Stimulated activated CD8-positive, alpha-beta memory T cell treated with anti-CD3 and anti-CD28 coated beads, Interleukin-4, amount 100 ng/mL, for 48 hours (primary cell): Measurements from ENCODE around the gene CALN1.
"Not testable (repeated sequence)": the region's sequence is repeated elsewhere in the genome, so short reads cannot be mapped to it uniquely, and the experiment has no call there.

Source experiments
- DNase-seq: peaks from one replicate; pipeline ENCODE4 v3.0.0-alpha.2; 2020

Gene CALN1

DNA sequence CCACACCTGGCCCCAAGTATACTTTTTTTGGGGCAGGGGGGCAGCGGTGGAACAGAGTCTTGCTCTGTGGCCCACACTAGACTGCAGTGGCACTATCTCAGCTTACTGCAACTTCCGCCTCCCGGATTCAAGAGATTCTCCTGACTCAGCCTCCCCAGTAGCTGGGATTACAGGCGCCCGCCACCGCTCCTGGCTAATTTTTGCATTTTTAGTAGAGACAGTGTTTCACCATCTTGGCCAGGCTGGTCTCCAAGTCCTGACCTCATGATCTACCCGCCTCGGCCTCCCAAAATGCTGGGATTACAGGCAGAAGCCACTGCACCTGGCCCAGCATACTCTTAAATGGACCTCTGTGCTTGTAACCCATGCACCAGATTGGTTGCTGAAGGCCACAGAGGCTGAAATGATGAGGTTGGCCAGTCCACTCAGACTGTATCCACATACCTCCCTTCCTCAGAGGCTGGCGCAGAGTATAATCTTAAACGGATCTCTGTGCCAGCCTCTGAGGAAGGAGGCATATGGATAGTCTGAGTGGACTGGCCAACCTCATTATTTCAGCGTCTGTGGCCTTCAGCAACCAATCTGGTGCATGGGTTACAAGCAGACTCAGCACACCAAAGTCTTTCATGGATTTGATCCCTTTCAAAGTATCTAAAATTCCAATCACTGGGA lies 3.0 kb downstream of the CALN1 start:
- DNase-seq: no peak

DNA sequence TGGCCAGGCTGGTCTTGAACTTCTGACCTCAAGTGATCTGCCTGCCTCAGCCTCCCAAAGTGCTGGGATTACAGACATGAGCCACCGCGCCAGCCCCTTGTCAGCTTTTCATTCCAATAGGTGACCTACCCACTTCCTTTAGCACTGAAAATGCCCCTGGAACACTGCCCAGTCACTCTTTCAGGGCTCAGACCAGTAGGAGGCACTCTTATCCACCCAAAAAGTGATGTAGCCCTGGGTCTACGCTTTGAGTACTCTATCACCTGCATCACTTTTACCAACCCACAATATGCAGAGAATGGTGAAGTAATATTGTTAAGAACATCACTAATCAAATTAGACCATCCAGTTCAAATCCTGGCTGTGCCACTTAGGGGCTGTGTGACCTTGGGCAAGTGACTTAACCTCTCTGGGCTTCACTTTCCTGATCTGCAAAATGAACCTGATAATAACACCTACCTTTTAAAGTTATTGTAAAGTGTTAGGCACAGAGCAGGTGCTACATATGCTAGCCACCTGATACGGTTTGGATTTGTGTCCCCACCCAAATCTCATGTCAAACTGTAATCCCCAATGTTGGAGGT lies 5.2 kb downstream of the CALN1 start:
- no peak for DNase-seq

DNA sequence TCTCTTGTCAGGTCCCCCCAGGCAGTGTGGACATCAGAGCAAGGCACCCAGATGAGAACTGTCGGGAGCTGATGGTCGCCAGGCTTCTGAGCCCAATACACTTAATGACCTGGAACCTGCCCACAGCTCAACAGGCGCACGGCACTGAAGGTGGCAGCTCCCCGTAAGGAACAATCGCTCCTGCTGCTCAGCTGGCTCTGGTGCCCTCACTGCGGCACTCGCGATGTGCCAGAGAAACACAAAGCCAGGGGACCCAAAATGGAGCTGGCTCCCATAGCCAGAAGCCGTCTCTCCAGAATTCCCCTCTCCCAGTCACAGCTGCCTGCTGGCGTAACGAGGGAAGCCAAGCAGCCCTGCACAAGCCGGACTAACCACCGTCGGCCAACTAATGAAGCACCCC lies 6.3 kb downstream of the CALN1 start:
- no peak for DNase-seq

DNA sequence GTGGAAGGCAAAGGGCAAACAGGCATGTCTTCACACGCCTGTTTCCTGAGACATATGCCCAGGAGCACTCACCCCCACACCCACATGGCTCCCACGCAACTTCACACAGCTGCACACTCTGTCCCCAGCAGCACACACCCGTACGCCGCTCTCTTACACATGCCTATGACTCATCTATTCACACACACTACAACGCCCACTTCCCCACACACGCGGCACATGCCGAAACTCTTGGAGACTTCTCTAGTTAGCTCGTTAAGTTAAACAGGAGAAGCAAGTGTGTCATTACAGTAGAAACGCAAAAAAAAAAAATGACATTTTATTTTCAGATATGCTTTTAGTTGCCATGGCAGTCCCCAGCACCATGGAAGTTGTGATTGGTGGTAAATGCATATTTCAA lies 6.7 kb downstream of the CALN1 start:
- no peak for DNase-seq

DNA sequence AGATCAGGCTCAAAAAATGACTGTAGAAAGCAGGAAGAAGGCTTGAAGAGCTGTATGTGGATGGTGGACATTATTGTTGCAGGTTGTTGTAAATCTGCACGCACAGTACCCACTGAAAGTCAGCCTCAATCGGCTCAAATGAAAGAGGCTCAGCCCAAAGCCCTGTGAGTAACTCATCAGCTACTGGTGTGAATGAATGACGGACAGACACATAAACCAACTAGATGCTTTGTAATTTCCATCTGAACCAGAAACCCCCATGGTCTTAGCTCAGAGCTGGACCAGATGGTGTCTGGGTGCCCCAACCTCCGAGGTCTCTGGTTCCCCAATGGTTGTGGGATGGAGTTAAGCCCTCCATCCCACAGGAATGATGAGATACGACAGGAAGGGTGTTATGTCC lies 7.4 kb downstream of the CALN1 start:
- DNase-seq: no peak

DNA sequence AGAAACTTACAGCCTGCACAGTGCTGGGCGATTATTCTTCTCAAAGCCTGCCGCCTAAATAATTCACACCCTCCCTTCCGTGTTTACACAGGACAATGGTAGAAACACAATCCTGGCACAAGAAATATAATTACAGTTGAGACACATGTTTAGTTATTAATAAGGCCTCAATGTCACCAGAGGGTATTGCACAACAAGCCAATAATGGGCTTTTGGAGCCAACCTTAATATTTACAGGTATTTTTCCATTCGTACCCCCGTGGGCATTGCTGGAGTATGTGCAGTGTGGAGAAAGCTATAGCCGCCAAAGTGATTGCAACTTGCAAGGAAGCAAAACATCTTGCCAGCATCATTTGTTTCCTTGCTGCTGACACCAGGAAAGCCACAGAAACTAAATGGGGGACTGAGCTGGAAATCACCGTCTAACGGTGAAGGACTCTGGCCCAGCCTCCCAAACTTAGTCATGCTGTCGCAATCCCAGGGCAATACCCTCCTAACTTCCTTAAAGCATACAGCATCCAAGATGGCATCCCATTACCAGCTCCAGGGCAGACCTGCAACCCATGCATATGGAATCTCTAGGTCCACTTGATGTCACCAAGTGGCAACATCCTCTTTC lies 8.6 kb downstream of the CALN1 start:
- no peak for DNase-seq

DNA sequence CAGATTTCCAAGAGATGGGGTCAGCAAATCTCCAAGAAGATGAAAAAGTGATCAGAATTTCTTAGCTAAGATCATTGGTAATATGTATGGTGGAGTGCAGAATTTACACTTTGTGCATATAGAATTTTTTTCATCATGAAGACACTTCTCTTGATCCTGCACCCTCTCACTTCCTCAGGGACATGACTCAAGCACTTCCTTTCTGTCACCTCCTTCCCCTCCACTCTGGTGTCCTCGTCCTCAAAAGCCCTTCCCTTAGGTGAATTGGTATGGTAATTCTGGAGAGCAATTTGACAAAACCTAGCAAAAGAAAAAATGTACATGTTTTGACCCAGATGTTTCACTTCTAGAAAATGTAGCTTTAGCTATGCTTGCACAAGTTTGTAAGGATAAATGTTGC lies 18.1 kb downstream of the CALN1 start:
- DNase-seq: no peak

DNA sequence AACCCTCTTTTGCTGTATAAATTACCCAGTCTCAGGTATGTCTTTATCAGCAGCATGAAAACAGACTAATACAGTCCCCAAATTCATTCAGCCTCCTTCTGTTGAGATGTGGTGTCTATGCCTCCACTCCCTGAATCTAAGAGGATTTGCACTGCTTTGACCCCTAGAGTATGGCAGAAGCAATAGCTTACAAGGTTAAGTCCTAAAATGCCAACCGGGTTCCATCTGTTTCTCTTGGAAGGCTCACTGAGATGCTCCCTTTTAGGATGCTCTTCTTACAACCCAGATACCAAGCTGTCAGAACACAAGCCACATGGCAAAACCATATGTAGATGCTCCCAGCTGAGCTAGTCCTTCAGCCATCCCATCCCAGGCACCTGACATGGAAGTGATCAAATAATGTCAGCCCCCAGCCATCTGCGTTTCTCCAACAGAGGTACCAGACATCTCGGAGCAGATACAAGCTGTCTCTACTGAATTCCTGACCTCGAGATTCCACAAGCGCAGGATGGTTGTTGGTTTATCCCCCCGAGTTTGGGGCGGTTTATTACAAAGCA lies 20.2 kb downstream of the CALN1 start:
- DNase-seq: no peak

DNA sequence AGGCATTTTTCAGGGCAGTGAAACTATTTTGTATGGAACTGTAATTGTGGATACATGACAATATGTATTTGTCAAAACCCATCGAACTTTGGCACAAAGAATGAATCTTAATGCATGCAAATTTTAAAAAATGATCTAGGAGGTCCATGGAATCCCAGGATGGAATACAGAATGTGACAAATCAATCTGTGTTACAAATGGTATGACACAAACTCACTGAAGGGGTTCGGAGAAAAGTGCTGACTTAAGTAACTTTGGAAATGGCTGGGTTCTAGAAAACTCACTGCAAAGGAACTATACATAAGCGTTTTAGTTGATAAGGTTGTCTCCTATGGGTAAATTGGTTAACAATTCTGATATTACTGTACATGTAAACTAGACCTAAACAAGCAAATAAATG lies 26.0 kb downstream of the CALN1 start:
- no peak for DNase-seq

DNA sequence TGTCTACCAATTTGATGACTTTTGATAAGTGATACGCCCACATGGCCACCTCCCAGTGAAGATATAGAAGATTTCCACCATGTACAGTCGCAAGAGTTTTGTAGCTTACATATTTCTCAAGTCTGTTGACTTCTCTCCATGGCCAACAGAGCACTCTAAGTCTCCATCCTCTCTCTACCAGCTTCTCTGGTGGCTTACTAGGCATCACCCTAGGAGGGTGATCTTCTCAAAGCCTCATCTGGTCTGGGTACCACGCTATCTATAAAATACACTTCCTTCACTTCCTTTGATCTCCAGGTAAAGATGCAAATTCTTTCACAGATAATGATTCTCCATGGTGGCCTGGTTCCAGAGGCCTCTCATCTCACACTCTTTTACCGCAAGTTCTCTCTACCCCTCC lies 49.9 kb downstream of the CALN1 start:
- DNase-seq: no peak

DNA sequence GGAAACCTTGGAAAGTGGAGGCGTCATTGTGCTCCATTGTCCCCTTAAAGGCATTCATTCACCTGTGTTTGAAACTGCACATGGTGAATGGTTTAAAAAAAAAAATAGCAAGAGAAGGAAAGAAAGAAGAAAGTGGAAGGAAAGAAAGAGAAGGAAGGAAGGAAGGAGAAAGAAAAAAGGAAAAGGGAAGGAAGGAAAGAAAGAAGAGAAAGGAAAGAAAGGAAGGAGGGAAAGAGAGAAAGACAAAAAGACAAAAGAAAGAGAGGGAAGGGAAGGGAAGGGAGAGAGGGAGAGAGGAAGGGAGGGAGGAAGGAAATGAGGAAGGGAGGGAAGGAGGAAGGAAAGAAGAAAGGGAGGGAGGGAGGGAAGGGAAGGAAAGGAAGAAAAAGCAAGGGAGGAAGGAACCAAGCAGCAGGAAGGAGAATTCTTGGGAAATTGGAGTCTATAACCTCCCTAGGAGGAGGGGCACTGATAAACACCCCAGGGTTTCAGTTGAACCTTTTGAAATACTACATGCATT lies 66.9 kb downstream of the CALN1 start:
- no peak for DNase-seq

DNA sequence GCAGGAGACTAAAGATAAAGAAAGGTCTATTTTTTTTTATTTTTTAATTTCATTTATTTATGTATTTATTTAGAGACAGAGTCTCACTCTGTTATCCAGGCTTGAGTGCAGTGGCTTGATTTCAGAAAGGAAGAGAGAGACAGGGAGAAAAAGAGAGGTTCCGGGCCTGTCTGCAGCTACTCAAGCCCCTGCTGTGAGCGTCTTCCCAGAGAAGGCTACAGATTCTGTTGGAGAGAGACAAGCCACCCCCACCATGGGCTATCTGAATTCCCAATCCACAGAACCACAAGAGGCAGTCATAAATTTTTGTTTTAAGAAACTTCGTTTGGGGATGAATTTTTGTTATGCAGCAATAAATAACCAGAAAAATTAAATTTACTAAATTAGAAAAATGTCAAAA lies 68.1 kb downstream of the CALN1 start:
- DNase-seq: no peak

DNA sequence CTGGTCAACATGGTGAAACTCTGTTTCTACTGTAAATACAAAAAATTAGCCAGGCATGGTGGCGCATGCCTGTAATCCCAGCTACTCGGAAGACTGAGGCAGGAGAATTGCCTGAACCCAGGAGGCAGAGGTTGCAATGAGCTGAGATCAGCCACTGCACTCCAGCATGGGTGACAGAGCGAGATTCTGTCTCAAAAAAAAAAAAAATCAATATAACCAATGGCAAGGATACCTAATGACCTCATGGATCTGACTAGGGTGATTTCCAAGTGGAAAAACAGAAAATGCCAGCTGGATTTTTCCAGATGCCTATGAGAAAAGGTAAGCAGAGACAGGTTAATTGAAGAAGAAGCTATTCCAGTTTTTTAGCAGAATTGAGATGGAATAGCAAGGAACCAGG lies 68.8 kb downstream of the CALN1 start:
- not testable (repeated sequence) for DNase-seq

DNA sequence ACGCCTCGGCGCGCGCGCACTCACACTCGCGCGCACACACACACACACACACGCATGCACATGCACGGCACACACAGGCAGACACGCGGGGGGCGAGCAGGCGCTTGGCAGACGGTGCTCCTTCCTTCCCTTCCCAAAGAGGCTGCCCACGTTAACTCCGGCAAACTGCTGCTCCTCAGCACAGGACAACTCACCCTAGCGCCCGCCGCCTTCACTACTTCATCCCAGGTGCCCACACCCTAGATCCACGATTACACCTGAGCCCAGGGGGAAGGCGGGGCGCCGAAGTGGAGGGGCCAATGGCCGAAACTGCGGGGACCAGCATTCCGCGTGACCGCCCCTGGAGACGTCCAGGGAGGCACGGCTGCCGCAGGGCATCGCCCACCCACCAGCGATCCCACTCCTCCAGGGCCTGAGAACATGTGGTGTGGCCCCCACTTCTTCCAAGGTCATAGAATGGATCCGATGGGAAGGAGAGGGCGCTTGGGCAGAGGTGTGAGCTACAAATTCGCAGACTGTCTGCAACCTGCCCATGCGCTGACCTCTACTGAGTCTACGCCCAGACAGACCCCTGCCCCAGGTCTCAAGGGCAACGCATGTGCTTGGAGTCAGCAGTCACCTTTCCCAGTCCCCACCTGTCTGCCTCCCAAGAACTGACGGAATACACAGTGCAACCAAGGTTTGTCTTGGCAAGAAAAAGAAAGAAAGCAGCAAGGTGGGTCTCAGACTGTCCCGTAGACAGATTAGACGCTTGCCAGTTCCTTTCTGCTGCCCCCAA lies 74.6 kb downstream of the CALN1 start:
- DNase-seq: no peak

DNA sequence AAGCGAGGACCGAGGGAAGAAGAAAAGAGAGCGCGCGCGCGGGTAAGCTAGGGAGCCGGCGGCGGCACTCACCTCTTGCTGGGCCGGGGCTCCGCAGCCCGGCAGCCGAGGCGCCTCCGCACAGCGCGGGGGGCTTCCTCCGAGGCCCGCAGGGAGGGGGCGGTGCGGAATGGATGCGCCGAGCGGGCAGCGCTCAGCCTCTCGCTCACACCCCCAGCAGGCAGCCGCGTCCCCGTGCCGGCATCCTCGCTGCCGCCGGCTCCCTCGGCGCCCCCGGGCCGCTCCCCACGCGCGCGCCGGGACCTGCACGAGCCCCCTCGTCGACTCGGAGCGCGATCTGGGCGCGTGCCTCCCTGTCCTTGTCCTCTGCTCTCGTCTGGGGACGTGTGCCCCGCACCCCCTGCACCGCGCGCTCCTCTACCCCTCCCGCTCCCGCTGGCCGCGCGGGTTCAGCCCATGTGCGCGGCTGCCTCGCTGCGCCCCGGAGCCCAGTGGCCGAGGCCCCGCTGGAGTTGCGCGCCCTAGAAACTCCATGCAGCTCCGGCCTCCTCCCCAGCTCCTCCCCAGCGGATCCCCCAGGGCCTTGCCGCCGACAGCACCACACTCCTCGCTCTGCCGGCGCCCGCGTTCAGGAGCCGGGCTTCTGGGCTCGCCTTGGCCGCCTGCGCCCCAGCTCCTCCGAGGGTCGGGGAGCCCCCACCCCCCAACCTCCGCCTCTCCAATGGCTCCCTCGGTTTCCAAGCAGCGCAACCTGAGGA lies 75.3 kb downstream of the CALN1 start:
- no peak for DNase-seq

DNA sequence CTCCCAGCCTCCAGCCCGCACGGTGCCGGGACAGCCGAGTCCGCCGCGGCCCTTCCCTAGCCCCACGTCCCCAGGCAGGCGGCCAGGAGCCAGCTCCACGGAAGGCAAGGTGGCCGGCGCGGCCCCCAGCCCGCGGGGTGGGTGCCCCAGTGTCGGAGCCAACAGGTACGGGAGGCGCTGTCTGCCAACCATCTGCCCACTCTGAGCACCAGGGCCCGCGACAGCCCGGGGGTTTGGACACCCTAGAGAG lies 75.8 kb downstream of the CALN1 start:
- no peak for DNase-seq

DNA sequence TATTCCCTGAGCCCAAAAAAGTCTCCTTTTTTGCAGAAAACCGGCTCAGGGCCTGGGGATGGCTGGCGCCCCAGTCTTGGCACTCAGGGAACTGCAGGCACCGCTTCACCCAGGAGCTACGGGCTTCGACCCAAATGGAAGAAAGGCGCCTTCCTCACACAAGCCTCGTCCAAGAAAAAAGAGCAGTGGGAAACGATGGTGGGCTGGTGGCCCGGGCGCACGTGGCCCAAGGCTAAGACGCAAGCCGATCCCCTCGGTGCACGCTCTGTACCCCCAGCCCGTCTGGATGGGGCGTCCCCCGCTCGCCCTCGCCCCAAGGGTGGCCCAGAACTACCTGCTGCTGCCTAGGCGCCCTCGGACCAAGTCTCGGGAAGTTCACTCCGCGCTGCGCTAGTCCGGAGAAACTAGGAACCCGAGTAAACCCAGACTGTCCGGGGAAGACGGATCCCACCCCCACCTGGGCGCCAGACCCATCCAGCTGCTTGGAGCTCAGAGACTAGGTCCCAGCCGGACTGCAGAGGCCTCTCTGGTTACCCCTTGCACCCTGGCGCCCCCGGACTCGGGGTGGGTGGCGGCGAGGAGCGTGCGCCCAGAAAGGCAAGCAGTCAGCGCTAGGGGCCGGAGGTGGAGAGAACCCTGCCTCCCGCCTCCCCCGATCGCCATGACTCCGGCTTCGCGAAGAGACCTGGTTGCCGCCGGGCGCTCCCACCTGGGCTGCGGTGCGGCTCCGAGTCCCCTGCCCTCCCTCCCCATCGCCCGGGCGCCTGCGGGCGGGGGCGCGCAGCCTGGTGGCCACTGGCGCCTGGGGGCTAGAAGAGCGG lies 76.4 kb downstream of the CALN1 start:
- DNase-seq: no peak

DNA sequence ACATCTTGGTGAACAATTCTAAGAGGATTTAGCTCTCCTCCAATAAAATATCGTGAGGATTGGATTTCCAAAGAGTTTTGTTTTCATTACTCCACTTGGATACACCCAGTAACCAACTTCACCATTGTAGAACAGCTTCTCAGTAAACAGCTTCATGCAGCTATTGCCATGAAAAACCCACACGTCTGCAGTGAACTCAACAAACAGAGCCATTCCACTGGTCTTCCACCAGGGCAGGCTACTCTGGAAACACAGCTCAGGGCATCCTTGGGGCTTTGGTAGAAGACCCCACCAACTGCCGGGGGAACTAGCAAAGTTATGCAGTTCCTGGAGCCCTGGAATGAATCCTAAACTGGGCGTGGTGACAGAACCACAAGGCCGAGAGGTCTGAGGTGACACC lies 77.4 kb downstream of the CALN1 start:
- DNase-seq: no peak

DNA sequence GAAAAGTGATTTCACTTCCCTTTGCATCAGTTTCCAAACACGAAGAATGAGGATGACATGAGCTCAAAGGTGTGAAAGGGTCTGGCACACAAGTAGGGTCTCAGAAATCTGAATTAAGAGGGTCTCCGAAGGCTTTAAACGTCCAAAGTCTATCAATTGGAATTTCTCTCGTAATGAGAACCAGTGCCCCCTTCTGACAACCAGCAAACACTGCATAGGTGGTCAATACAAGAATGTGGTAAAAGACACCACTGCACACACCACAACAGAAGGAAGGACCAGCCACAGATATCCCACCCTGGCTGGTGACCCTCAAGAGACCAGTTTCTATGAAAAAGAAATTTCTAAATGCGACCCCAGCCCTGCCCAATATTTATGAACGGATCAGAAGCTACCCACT lies 78.1 kb downstream of the CALN1 start:
- DNase-seq: no peak

DNA sequence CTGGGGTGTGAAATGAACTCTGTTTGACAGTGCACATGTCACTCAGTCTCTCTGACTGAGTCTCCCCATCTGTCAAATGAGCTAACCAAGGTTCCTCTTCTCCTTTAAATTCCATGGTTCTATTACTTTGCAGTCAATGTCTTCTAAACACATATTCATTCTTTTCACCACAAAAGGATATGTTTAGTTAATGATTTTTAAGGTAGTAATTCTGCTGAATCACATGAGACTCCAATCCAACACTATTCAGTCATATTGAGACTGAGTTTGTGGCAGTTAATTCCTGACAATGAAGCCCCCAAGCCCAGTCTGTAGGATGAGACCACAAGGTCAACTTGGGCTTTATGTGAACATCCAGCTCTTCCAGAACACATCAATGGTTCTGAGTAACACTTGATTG lies 85.3 kb downstream of the CALN1 start:
- no peak for DNase-seq

DNA sequence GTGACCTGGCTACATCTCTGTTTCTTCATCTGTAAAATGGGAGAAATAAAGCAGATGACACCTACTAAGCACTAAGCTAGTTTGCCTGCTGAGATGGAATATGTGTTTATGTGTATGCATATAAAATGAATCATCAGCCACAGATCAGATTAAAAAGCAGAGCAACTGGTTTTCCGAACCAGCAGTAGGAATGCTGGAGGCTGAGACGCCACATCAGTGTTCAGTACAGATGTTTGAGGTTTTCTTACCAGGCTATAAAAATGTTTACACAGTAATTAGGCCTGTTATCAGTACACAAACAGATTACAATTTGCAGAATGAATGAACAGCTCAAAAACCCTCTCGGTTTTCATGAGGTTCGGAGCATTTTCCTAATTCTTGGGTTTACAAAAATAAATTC lies 85.8 kb downstream of the CALN1 start:
- DNase-seq: no peak

DNA sequence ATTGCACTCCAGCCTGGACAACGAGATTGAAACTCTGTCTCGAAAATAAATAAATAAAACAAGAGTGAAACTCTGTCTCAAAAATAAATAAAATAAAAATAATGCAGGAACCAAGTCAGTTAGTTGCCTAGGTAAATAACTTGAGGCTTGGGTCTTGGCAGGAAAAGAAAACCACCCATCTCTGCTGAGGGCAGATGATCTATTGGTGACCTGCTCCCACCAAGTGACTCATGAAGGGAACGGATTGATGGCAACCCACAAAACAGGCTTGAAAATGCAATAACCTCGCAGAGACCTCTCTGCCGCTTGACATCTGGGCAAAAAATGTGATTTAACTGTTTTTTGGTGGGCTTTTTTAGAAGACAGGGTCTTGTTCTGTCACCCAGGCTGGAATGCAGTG lies 86.6 kb downstream of the CALN1 start:
- DNase-seq: no peak
